IMR-90 (cell line): ENCODE data around the gene EFHD2. TPM values are rescaled to one million over a fixed set of nuclear protein-coding genes. Genes with fewer than 3 reads are reported as not detected.
"Not testable (repeated sequence)": the region's sequence is repeated elsewhere in the genome, so short reads cannot be mapped to it uniquely, and the experiment has no call there.

Source experiments
- ATAC-seq: fragments of 200-7000 bp; cut with Tn5 transposase; 2 replicates; pipeline ENCODE4 v1.9.1; 2020; ENCODE audit warnings: low read depth, mild to moderate bottlenecking, moderate library complexity
- BruUV-seq: library from RNA; stranded (reverse); fragments of 400-500 nt; replicated peaks from 2 replicates; lab custom pipeline; 2021; lab: Mats Ljungman, UMichigan
- CTCF ChIA-PET: fragments of 300-600 bp; formaldehyde crosslinking; extraction: SDS; loops from one replicate; lab custom pipeline; 2021; ENCODE audit warnings: antibody characterized with exemption; lab: Yijun Ruan, JAX
- POLR2A ChIA-PET: fragments of 300-600 bp; sonication (Branson Sonifier 250); formaldehyde crosslinking; loops from one replicate; lab custom pipeline; 2022; ENCODE audit warnings: antibody characterized with exemption; ENCODE audit not compliant: unreplicated experiment; lab: Charles Lee
- DNase-seq: peaks from one replicate; pipeline ENCODE4 v3.0.0; 2013
- H2AFZ ChIP-seq: replicated peaks from 2 replicates; pipeline ENCODE3; 2013; ENCODE audit warnings: low read length, mild to moderate bottlenecking; ENCODE audit not compliant: poor library complexity
- H2AK5ac ChIP-seq: 2 replicates; pipeline ENCODE4 v1.6.1; 2013; ENCODE audit warnings: low read depth, low read length, inconsistent platforms
- H2AK9ac ChIP-seq: replicated peaks from 2 replicates; pipeline ENCODE3; 2013; ENCODE audit warnings: mild to moderate bottlenecking, low read depth, low read length, moderate library complexity; ENCODE audit not compliant: poor library complexity
- H2BK120ac ChIP-seq: 2 replicates; pipeline ENCODE4 v1.6.1; 2013; ENCODE audit warnings: low read depth, low read length, inconsistent platforms
- H2BK15ac ChIP-seq: 3 replicates; pipeline ENCODE4 v1.6.1; 2013; ENCODE audit warnings: low read depth, low read length, inconsistent platforms
- H2BK20ac ChIP-seq: 2 replicates; pipeline ENCODE4 v1.6.1; 2013; ENCODE audit warnings: low read depth, mild to moderate bottlenecking, inconsistent platforms, low read length, moderate library complexity
- H2BK5ac ChIP-seq: 2 replicates; pipeline ENCODE4 v1.6.1; 2013; ENCODE audit warnings: mild to moderate bottlenecking, low read depth, low read length, inconsistent platforms; ENCODE audit not compliant: poor library complexity, severe bottlenecking
- H3K14ac ChIP-seq: replicated peaks from 2 replicates; pipeline ENCODE4 v1.6.1; 2013; ENCODE audit warnings: low read depth, low read length, inconsistent platforms
- H3K18ac ChIP-seq: 2 replicates; pipeline ENCODE4 v1.6.1; 2013; ENCODE audit warnings: low read depth, low read length, control low read depth
- H3K23ac ChIP-seq: 2 replicates; pipeline ENCODE4 v1.6.1; 2013; ENCODE audit warnings: low read depth, low read length, inconsistent platforms
- H3K27ac ChIP-seq: 2 replicates; pipeline ENCODE4 v1.5.1; 2013; ENCODE audit warnings: mild to moderate bottlenecking, control low read depth, low read length; ENCODE audit not compliant: insufficient read depth
- H3K27me3 ChIP-seq: 2 replicates; pipeline ENCODE4 v1.6.1; 2013; ENCODE audit warnings: low read length; ENCODE audit not compliant: control insufficient read depth, insufficient read depth
- H3K36me3 ChIP-seq: 2 replicates; pipeline ENCODE4 v1.6.1; 2013; ENCODE audit warnings: low read length, mixed read lengths; ENCODE audit not compliant: control insufficient read depth, insufficient read depth
- H3K4ac ChIP-seq: 2 replicates; pipeline ENCODE4 v1.6.1; 2013; ENCODE audit warnings: low read depth, low read length, inconsistent platforms
- H3K4me1 ChIP-seq: 2 replicates; pipeline ENCODE4 v1.6.1; 2013; ENCODE audit warnings: low read length, mixed read lengths; ENCODE audit not compliant: control insufficient read depth, insufficient read depth
- H3K4me2 ChIP-seq: 2 replicates; pipeline ENCODE4 v1.6.1; 2013; ENCODE audit warnings: low read depth, mild to moderate bottlenecking, control low read depth, low read length, moderate library complexity
- H3K4me3 ChIP-seq: 2 replicates; pipeline ENCODE4 v1.5.1; 2013; ENCODE audit warnings: low read depth, mild to moderate bottlenecking, control low read depth, low read length, moderate library complexity; ENCODE audit not compliant: insufficient read depth
- H3K56ac ChIP-seq: 2 replicates; pipeline ENCODE4 v1.6.1; 2013; ENCODE audit warnings: low read length, inconsistent platforms; ENCODE audit not compliant: insufficient read depth; ENCODE audit errors: extremely low read depth
- H3K79me1 ChIP-seq, 2 experiments: 2 replicates each; pipeline ENCODE4 v1.6.1; 2013; ENCODE audit warnings: low read length in 2 of 2, inconsistent platforms in 1 of 2, low read depth in 1 of 2
- H3K9ac ChIP-seq: 2 replicates; pipeline ENCODE4 v1.6.1; 2013; ENCODE audit warnings: low read depth, low read length, control low read depth
- H3K9me1 ChIP-seq: 2 replicates; pipeline ENCODE4 v1.6.1; 2013; ENCODE audit warnings: low read length, inconsistent platforms; ENCODE audit not compliant: insufficient read depth
- H3K9me3 ChIP-seq: 2 replicates; pipeline ENCODE4 v1.6.1; 2013; ENCODE audit warnings: low read length; ENCODE audit not compliant: control insufficient read depth, insufficient read depth
- H4K20me1 ChIP-seq: 2 replicates; pipeline ENCODE4 v1.6.1; 2013; ENCODE audit warnings: low read length, inconsistent platforms; ENCODE audit not compliant: insufficient read depth
- H4K5ac ChIP-seq: 2 replicates; pipeline ENCODE4 v1.6.1; 2013; ENCODE audit warnings: mild to moderate bottlenecking, low read depth, low read length, control low read depth
- H4K8ac ChIP-seq, 2 experiments: 2 replicates each; pipeline ENCODE4 v1.6.1; 2013; ENCODE audit warnings: low read depth in 2 of 2, low read length in 2 of 2, control low read depth in 1 of 2, inconsistent platforms in 1 of 2
- H4K91ac ChIP-seq: 2 replicates; pipeline ENCODE4 v1.6.1; 2013; ENCODE audit warnings: low read depth, low read length, inconsistent platforms; ENCODE audit not compliant: insufficient read depth
- WGBS, 2 experiments: methylation state at CpG; one replicate each; pipeline versions ENCODE4 v1.1.5 to v1.1.7; 2013; ENCODE audit warnings: missing lambda C conversion rate in 2 of 2; ENCODE audit not compliant: insufficient read length in 1 of 2; ENCODE audit errors: extremely low coverage in 2 of 2; 5-methylcytosine and 5-hydroxymethylcytosine counted together
- dilution Hi-C: fragments of 300-500 bp; cut with HindIII; formaldehyde crosslinking; loops from one replicate; pipeline ENCODE4 v1.14.3; 2018; ENCODE audit warnings: low sequenced_read_pairs; ENCODE audit not compliant: unreplicated experiment
- in situ Hi-C: fragments of 300-500 bp; cut with MboI; formaldehyde crosslinking; loops from 3 replicates; pipeline ENCODE4 v1.14.3; 2019; ENCODE audit warnings: low sequenced_read_pairs, inconsistent platforms, mixed read lengths
- intact Hi-C: fragments of 100-400 bp; cut with micrococcal nuclease; formaldehyde crosslinking; loops from 2 replicates; pipeline ENCODE4 v1.10.0; 2022
- polyA plus RNA-seq, 3 experiments: library from polyadenylated mRNA; depleted of rRNA; stranded (reverse); fragments of >200 nt; gene quantifications; 2 replicates each; pipeline ENCODE4 v1.2.3, GENCODE V29; 2012; ENCODE audit warnings: low replicate concordance in 1 of 3
- total RNA-seq: library from RNA; depleted of rRNA; stranded (reverse); fragments of >200 nt; gene quantifications from 2 replicates; pipeline ENCODE4 v1.2.3, GENCODE V29; 2012

Gene EFHD2
- total and polyA plus RNA-seq, 2 of the 4 experiments (the other 2 are of a cell fraction): 22.6 to 58.9 TPM

DNA sequence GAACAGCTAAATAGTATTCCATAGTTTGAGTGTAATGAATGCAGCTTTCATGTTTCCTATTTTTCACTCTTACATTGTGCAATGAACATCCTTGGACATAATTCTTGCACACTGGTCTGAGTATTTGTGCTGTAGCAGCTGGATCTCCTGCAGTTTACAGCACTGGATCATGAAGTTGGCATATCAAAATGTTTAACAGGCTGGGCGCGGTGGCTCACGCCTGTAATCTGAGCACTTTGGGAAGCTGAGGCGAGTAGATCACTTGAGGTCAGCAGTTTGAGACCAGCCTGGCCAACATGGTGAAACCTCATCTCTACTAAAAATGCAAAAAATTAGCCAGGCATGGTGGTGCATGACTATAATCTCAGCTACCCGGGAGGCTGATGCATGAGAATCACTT is 61.4 kb downstream of the EFHD2 start:
- H3K56ac ChIP-seq, H2BK120ac ChIP-seq, H2BK15ac ChIP-seq, ATAC-seq, H3K9me3 ChIP-seq, H3K9ac ChIP-seq, H3K18ac ChIP-seq, H3K23ac ChIP-seq, H2AK9ac ChIP-seq, dilution Hi-C loops, H4K5ac ChIP-seq, H3K27me3 ChIP-seq, DNase-seq, H3K36me3 ChIP-seq, BruUV-seq, CTCF ChIA-PET, H3K14ac ChIP-seq, intact Hi-C loops, H4K8ac ChIP-seq, H3K4me3 ChIP-seq, H2BK5ac ChIP-seq, H3K4me1 ChIP-seq, H3K4ac ChIP-seq, H4K20me1 ChIP-seq, H2BK20ac ChIP-seq, H4K91ac ChIP-seq, H3K4me2 ChIP-seq, in situ Hi-C loops, H2AFZ ChIP-seq, H2AK5ac ChIP-seq, H3K9me1 ChIP-seq, H3K27ac ChIP-seq, H3K79me1 ChIP-seq, POLR2A ChIA-PET: not testable (repeated sequence)
- 83% methylated on average over 1 of the region's 5 CpGs; no CpG with 5 or more reads in 1 of the 2 experiments for WGBS, 2 experiments

DNA sequence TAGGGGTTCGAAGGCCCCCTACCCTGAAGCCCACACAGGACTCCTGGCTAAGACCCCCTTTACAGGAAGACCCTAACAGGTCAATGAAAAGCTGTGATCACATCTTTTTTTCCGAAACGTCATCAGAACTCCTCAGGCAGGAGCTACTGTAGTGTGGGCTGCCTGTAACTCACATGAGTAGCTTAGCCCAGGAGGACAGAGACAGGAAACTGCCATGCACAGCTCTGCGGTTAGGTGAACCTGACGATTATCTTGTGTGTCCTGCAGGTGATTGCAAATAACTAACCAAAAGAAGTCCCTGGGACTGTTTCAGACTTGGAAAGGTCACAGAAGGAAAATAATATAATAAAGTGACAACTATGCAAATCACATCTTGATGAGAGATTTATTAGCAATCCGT is 62.0 kb downstream of the EFHD2 start:
- H2AFZ ChIP-seq, H3K18ac ChIP-seq, H3K56ac ChIP-seq, H3K27ac ChIP-seq, H4K5ac ChIP-seq, CTCF ChIA-PET, H3K36me3 ChIP-seq, H2BK20ac ChIP-seq, H3K4ac ChIP-seq, H2BK120ac ChIP-seq, H3K4me2 ChIP-seq, H3K4me1 ChIP-seq, H4K8ac ChIP-seq, H3K23ac ChIP-seq, POLR2A ChIA-PET, H3K9me1 ChIP-seq, H3K4me3 ChIP-seq, H3K14ac ChIP-seq, H3K9ac ChIP-seq, in situ Hi-C loops, H2AK5ac ChIP-seq, ATAC-seq, H2BK5ac ChIP-seq, dilution Hi-C loops, H3K27me3 ChIP-seq, H2AK9ac ChIP-seq, H4K91ac ChIP-seq, BruUV-seq, H3K9me3 ChIP-seq, intact Hi-C loops, H2BK15ac ChIP-seq, DNase-seq, H4K20me1 ChIP-seq, H3K79me1 ChIP-seq: not testable (repeated sequence)
- WGBS, 2 experiments: no CpG with 5 or more reads among the region's 6 CpGs
